OCI-M2 (cell line): ENCODE data around the gene SPEM3.

Source experiments
- DNase-seq: peaks from one replicate; lab custom pipeline; 2025; ENCODE audit not compliant: unreplicated experiment; lab: John Stamatoyannopoulos, UW

SPEM3 gene

DNA sequence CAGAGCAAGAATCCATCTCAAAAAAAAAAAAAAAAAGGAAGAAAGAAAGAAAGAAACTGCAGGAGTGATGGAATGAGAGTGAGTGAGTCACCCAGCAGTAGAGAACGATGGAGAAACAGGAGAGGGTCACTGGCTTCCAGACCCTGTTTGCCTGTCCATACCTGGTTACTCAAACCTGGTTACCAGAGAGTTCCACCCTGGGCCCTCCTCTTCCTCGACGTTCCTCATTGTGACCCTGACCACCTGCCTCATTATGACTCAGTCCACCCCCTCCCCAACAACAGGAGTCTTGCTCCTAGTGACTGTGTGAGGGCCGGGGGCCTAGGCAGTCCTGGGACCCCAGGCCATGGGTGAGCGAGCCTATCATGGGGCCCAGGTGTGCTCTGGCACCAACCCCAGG is at the start of gene SPEM3:
Gene SPEM3, plus strand, starts transcription at position 301 of the 400 bp plus-strand sequence. Its CDS starts 46 bp downstream, at position 347.
- no peak for DNase-seq

DNA sequence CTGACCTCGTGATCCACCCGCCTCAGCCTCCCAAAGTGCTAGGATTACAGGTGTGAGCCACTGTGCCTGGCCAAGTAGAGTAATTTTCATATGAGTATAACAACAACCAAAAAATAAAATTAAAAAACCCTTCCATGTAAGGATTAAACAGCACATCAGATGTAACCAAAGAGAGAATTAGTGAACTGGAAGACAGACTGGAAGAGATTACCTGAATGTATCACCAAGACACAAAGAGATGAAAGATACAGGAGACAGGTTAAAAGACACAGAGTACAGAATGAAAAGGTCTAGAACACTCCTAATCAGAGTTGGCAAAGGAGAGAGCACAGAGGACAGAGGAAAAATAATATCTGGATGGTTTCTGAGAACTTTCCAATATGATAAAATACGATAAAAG is 49.5 kb upstream of the SPEM3 start:
- no peak for DNase-seq

DNA sequence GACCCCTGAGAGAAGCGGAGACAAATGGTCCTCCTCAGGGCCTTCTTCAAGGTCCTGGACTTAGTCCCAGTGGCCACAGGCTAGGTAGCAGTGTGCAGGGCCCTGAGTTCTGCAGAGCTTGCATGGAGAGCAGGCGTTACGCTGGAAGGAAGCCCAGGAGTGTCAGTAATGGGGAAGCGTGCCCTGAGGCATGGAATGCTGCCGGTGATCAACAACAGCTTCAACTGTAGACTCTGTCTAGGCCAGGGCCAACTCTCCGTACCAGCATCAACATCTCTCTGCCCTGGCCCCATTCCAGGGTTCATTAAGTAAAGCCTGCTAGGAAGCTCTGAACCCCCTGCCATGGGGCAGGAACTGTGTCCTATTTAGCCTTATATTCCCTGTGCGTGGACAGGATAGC is 48.3 kb upstream of the SPEM3 start:
- DNase-seq = no peak

DNA sequence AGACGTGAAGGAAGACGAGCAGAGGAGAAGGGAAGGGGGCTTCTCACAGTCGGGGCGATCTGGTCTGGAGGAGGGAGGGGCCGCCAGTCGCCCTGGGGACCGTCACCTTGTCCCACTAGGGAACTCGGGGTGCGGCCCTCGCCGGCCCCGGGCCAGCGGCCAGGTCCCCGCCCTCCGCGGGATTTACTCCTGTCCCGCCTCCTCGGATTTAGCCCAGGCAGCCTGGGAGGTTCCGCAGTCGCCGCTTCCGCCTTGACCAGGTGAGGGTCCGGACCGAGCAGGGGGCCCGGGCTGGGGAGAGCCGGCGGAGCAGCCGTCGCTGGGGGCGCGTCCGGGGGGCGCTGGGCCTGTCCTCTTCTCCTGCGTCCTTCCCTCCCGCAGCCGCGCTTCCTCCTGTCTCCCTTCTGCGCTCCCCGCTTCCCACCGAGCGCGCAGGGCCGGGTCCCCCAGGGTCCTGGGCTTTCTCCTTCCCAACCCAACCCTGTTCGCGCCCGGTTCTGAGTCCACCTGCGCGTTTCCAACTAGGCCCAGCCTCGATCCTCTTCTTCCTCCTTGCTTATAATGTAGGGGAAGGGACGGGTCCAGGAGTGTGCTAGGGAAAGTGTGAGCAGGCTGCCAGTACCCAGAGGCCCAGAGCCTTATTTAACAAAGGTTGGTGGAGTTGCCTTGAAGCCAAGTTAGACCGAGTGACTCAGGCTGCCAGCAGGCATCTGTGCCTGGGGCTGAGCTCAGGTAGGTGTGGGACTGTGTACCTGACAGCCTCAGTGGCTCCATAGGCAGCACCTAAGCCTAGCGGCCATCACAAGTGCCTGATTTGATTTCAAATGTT is 47.6 kb upstream of the SPEM3 start, which contains the start of gene TNK1:
Gene TNK1, plus strand, starts transcription at position 235 of the 829 bp plus-strand sequence. CDS start 1,838 bp downstream, outside the sequence.
- no peak for DNase-seq

DNA sequence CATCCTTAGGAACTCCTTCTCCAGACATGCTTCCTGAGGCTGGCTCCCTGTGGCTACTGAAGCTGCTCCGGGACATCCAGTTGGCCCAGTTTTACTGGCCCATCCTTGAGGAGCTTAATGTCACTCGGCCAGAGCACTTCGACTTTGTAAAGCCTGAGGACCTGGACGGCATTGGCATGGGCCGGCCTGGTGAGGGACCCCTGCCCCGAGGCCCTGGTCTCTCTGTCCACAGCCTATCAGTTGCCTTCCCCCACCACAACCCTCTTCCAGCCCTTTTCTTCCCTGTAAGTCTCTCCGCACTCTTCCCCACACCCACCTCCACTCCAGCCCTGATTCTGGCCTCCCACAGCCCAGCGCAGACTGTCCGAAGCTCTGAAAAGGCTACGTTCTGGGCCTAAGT is 45.8 kb upstream of the SPEM3 start:
- DNase-seq = no peak

DNA sequence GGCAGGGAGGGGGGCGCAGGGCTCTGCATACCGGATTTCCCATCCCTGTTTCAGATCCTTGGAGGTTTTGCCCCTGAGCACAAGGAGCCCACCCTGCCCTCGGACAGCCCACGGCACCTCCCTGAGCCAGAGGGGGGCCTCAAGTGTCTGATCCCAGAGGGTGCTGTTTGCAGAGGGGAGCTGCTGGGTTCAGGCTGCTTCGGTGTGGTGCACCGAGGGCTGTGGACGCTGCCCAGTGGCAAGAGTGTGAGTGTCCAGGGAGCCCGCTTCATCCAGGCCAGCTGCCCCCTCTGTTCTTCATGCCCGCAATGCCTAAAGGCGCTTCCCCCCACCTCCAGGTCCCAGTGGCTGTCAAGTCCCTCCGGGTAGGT is 45.3 kb upstream of the SPEM3 start:
- no peak for DNase-seq

DNA sequence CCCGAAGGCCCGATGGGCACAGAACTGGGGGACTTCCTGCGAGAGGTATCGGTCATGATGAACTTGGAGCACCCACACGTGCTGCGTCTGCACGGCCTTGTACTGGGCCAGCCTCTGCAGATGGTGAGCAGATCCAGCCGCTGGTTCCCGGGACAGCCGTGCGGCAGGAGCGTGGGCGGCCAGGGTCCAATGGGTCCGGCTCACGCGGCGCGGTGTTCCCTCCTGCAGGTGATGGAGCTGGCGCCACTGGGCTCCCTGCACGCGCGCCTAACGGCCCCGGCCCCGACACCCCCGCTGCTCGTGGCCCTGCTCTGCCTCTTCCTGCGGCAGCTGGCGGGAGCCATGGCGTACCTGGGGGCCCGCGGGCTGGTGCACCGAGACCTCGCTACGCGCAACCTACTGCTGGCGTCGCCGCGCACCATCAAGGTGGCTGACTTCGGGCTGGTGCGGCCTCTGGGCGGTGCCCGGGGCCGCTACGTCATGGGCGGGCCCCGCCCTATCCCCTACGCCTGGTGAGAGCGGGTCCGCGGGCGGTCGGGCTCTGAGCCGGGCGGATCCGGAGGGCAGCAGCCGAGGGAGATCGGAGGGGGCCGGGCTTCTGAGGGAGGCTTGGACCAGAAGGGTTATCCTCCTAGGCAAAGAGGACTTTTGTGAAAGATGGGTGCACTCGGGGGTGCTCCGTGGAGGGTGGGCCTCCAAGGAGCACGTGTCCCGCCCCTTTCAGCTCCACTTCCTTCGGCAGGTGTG is 44.7 kb upstream of the SPEM3 start:
- DNase-seq = no peak

DNA sequence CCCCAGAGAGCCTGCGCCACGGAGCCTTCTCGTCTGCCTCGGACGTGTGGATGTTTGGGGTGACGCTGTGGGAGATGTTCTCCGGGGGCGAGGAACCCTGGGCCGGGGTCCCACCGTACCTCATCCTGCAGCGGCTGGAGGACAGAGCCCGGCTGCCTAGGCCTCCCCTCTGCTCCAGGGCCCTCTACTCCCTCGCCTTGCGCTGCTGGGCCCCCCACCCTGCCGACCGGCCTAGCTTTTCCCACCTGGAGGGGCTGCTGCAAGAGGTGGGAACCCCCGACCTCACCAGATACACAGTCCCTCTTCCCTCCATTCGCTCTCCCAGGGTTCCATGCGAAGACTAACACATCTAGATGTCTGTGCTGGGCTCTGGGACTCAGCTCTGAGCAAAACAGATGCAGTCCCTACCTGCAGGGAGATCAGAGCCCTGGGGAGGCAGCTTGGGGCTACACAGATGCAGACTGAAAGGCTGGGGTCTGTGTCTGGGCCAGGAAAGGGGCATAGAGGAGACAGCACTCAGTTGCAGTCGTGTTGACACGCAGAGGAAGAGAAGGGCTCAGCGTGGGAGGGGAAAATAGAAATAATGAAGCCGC is 44.1 kb upstream of the SPEM3 start:
- DNase-seq = no peak

DNA sequence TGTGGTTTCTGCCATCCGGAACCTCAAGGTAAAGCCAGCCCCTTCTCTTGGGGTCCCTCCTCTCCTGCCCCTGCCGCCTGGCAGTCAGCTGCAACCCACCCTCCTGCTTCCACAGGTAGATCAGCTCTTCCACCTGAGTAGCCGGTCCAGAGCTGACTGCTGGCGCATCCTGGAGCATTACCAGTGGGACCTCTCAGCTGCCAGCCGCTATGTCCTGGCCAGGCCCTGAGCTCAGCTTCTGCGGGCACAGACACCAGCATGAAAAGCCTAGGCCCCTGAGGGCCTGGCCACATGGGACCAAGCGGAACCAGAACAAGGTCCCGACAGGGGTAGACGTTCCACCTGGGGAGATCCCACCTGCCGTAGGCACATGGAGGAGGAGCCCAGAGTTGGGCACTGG is 39.8 kb upstream of the SPEM3 start:
- no peak for DNase-seq

DNA sequence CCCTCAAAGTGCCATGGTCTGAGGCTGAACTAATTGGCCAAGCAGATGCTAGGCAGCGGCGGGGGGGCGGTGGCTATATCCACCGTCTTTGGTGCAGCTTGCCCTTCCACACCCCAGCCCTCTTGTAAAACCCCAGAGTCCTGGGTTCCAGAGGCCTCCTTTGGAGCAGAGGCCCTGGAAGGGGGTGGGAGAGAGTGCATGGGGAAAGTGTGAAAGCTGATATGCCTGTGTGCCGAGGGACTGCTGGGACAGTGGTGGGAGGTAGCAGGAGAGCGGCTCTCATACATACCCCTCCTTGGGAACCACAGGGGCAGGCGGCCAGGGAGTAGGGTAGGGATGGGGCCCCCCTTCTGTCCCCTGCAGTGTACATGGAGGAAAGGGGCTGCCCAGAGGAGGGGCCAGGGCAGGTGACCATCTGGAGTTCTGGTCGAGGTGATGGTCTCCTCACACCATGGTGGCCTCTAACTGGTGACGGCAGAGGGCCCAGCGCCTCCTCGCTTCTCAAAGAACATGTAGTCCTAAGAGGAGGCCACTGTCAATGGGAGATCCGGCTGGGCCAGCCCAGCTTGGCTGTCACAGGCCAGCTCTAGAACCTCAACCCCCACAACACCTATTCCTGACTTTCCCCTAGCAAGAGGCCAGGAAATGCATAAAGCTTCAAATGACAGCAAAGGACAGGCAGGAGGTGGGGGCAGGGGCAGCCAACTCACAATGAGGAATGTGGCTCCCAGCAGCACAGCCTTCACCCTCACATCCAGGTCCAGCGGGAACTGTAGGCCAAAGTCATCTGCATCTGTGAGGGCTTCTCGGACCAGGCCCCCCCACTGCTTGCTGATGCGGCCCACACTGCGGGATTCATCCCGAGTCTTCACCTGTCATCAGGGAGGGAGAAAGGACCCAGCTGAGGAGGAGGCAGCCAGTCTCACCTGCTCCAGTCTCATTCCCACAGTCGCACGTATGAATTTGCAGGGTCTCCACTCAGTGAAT is 38.4 kb upstream of the SPEM3 start:
- DNase-seq = no peak

DNA sequence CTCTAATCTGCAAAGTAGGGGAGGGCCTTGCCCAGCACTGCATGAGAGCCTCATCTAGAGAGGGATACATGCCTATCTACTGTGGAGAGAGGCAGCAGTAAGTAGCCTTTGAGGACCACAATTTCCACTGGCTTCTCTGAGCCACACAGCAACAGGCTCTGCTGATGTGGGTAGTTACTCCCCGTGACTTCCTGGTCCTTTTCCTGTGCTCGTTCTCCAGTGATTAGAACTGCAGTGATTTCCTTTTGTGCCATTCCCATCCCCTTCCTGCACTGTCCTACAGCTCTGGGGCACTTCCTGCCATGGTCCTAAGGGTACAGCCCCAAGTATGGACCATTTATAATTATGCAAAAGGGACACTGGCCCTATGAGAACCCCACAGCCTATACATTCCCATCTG is 37.4 kb upstream of the SPEM3 start:
- no peak for DNase-seq

DNA sequence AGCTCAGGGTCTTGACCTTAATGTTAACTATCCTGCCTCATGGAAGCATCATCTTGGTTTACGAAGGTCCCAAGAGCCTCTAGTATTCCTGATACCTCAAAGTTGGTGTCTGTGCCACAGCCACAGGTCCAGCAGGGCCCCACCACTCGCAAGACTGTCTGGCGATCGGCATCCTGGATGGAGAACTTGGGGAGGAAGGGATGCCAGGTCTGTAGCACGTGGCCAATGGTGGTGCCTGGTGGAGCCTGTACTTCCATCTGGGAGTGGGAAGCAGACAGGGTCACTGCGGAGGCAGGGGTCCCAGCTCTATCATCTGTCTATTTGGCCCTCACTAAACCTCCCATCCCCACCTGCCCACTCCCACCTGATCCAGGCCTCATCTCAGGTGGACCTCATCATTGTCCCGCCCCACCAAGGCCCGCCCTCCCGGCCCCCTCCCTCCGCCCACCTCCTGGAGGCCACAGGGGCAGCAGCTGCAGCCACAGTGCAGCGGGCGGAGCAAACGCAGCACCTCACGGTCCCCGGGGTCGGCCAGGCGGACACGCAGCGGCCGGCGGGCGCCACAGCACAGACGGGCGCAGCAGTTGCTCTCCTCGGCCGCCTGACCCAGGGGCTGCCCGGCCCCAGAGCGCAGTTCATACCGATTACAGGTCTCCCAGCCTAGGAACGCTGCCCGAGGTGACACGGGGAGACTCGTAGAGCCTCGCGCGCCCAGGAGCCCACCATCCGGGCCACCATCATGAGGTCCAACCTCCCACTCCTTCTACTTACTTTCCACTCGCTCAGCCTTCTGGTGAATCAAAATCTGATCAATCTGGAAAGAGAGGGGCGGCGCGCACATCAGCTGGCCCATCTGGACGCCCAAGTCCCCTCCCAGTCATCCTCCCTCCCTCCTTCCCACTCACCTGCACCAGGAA is 35.7 kb upstream of the SPEM3 start:
- DNase-seq = no peak

DNA sequence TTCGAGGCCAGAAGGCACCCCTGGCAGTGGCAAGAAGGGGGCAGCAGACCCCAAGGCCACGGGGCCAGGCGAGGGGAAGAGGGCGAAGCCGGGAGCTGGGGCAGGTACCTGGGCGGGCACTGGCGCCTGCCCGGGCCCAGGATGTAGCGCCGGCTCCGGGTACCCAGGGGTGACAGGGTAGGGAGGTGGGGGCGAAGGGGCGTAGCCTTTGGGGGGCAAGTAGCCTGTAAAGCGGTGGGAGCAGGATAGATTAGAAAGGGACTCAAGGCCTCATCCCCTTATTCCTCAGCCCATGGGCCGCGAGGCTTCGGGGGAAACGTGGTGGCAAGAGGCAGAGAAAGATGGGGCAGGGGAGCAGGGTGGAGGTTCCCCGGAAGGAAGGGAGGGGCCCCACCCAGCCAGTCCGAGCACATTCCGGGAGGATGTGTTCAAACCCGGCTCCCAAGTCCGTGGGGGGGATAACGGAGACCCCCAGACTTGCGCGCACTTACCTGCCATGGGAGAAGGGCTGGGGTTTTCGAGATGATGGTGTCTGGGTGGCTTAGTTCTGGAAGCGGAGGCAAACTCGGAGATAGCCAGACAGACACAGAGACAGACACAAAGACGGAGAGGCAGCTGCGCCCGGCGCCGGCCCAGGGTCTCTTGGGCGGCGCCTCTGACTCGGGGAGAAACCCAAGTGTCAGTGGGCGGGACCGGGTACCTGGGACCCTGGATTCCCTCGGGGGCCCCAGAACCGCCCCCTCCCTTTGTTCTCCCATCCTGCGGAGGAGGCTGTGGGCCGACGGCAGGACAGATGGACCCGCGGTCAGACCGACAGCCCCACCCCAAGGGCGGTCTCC is 34.8 kb upstream of the SPEM3 start:
- DNase-seq = no peak

DNA sequence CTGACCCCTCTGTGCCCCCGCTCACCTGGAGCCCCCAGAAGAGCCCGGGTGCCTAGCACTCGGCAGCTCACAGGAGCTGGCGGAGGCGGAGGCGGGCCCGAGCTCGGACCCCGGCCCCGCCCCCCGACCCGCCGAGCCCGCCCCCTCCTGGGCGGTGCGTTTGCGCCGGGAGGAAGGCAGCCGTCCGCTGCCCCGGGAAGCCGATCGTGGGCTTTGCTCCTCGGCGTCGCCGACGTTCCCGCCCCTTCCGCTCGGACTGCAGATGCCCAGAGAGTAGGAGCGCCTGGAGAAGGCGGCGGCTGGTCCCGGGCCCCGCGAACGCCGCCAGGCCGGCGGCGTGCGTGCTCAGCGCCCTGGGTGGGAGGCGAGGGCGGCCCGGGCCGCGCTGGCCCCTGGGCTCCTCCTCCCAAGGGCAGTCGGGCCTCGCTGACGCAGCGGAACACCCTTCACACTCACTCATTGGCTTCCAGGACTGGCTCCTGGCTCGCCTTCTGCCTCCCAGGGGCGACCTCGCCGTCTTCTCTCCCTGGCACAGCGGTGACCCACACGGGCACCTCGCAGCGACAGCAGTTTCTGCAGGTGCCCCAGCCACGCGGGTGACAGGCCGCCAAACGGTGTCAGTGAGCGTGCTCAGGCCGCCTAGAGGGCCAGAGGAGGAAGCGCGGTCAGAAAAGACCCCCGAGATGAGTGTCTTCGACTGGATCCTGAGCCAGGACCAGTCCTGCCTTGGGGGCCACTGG is 34.0 kb upstream of the SPEM3 start, which contains the start of gene PLSCR3:
Gene PLSCR3, minus strand, starts transcription at position 74 of the 740 bp plus-strand sequence. CDS start 415 bp downstream, outside the sequence.
- peak; percentile 6 for DNase-seq

DNA sequence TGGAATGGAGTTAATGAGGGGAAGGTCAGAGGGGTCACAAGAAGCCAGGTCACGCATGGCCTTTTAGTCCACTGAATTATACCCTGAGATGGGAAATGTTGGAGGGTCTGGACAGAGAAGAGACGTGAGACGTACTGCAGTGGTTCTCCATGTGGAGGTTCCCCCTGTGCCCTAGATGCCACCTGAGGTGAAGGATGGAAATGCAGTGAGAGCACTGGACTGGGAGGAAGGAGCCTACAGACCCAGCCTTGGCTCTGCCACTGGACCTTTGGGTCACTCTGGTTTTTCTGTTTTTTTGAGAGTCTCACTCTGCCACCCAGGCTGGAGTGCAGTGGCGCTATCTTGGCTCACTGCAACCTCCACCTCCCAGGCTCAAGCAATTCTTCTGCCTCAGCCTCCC is 32.5 kb upstream of the SPEM3 start:
- DNase-seq = no peak

DNA sequence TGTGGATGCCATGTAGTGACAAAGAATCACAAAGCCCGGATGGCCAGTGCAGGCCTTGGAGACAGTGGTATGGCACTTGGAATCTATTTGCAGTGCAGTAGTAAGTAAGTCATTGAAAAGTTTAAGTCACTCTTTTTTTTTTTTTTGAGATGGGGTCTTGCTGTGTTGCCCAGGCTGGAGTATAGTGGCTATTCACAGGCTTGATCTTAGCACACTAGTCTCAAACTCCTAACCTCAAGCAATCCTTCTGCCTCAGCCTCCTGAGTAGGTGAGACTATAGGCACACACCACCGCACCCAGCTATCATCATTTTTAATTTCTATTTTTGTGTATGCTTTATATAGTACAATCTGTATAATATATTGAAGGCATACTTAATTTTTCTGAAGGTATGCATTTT is 30.0 kb upstream of the SPEM3 start:
- DNase-seq = no peak

DNA sequence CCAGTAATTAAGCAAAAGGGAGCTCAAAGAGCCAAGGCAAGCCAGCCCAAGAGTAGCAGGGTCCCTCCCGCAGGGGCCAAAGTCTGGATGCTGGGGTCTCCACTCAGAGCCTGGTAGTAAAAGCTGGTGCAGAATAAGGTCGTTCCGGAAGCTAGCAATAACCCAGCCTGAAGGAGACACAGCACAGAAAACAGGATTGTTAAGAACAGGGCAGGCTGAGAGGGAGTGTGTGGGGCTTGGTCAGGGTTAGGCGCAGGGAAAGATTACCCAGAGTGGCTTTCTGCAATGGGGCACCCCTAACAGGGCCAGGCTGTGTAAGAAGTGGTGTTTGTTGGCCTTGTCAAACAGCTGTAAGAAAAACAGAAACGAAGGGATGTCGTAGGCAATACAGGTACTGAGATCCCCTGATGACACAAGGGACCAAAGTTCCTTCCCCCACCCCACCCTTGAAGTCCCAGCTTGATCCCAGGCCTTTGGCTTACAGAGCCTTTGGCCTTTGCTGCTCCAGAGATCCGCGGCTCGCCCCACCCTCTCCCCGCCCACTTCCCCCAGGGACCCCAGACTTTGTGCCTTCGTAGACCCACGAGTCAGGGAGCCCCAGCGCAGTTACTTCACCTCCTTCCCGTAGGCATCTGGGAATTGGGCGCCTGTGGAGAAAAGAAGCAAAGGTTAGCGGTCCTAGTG is 25.5 kb upstream of the SPEM3 start:
- DNase-seq = no peak

DNA sequence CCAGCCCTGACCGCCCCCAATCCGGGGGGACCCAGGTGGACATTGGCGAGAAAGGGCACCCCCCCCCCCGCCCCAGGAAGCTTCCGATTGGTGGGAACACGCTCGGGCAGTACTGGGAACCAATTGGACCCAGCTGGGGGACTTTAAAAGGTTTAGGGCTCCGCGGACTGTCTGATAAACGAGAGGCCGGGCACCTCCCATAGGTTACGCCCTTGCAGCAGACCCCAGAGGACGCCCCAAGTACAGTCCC is 25.0 kb upstream of the SPEM3 start:
- peak; percentile 59 for DNase-seq
